Vagina (tissue), 2 donors: ENCODE results near the gene KCNK16. TPM values are rescaled to one million over a fixed set of nuclear protein-coding genes. Genes with fewer than 3 reads are reported as not detected.
A peak's percentile ranks its signal among the peaks of the same experiment; 100 is the strongest.

Source experiments
- DNase-seq, 2 donors: peaks; one replicate each; pipeline ENCODE4 v3.0.0-alpha.2; 2017; ENCODE audit errors: extremely low spot score in 2 of 2
- H3K27ac ChIP-seq: fragments of 200-600 bp; sonication (generic); one replicate; pipeline ENCODE4 v1.5.1; 2019
- H3K27me3 ChIP-seq: fragments of 200-600 bp; sonication (generic); one replicate; pipeline ENCODE4 v1.5.1; 2019
- H3K36me3 ChIP-seq, 2 donors: fragments of 200-600 bp; sonication (generic); one replicate each; pipeline ENCODE4 v1.5.1; 2017 to 2019
- H3K4me1 ChIP-seq: fragments of 200-600 bp; sonication (generic); one replicate; pipeline ENCODE4 v1.5.1; 2019
- H3K4me3 ChIP-seq, 2 donors: fragments of 200-600 bp; sonication (generic); 1 replicate in 1 of 2; 2 replicates in 1 of 2; pipeline ENCODE4 v1.5.1; 2016 to 2019
- H3K9me3 ChIP-seq: fragments of 200-600 bp; sonication (generic); one replicate; pipeline ENCODE4 v1.5.1; 2019
- POLR2A ChIP-seq, 2 donors: fragments of 450-650 bp; IDR thresholded peaks; one replicate each; pipeline ENCODE4 v1.6.1; 2017; ENCODE audit warnings: antibody characterized with exemption in 2 of 2, mild to moderate bottlenecking in 2 of 2, moderate library complexity in 2 of 2
- POLR2AphosphoS5 ChIP-seq, 2 donors: sonication (generic); formaldehyde crosslinking; IDR thresholded peaks; one replicate each; pipeline ENCODE4 v1.9.0; 2017; ENCODE audit warnings: antibody characterized with exemption in 2 of 2, mild to moderate bottlenecking in 2 of 2, low read depth in 1 of 2; ENCODE audit not compliant: insufficient read depth in 1 of 2
- intact Hi-C: fragments of 100-400 bp; cut with DNase I; formaldehyde crosslinking; loops from one replicate; pipeline ENCODE4 v1.15.1; 2023
- total RNA-seq: library from RNA; depleted of rRNA; stranded (reverse); fragments of >200 nt; gene quantifications from one replicate; pipeline ENCODE4 v1.2.3, GENCODE V29; 2016
- TF ChIP-seq, protein P1 (sequence below), 3 experiments: fragments of 450-650 bp in 2 of 3; fragments of 200-600 bp in 1 of 3; sonication (generic) in 1 of 3; IDR thresholded peaks; one replicate each; pipeline ENCODE4 v1.5.1; 2017 to 2019; ENCODE audit warnings: antibody characterized with exemption in 3 of 3, mild to moderate bottlenecking in 2 of 3, moderate library complexity in 2 of 3

KCNK16 gene
- total RNA-seq, 1 donor from 2014 or later = not detected

DNA sequence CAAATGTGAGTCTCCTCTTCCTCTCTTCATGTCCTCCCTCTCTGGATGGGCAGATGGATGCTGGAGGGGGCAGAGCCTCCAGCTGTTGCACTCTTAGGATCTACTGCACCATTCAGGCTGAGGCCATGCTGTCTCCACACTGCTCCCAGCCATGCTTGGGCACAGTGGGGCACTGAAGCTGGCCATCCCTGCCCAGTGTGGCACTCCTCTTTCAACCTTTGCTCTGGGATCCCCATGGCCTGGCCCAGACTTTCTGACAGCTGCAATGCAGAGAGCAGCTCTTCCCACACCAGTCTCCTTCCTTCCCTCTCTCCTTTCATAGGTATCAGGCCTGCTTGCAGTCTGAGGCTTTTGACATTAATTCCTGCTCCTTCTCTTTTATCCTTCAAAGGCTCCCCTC is 17.6 kb downstream of the KCNK16 start:
- Histone ChIP-seq H3K4me1 (no peaks in the 10 kb centered on the region), H3K27ac (no peak overlapping the region), H3K4me3 (no peak overlapping the region), H3K9me3 (no peaks in the 10 kb centered on the region), H3K36me3 (no peaks in the 10 kb centered on the region), H3K27me3 (no peaks in the 10 kb centered on the region)
- intact Hi-C loops = loop anchor here (5.0 kb wide), 1 partner anchor 138 kb away; no protein-coding TSS in a partner anchor
- TF ChIP-seq POLR2A (IDR thresholded peaks at IDR 0.05) (no peak), POLR2AphosphoS5 (IDR thresholded peaks at IDR 0.05; ENCODE audit: insufficient read depth in 1 of 2, low read depth in 1 of 2) (no peak)
- TF ChIP-seq, protein P1, sequence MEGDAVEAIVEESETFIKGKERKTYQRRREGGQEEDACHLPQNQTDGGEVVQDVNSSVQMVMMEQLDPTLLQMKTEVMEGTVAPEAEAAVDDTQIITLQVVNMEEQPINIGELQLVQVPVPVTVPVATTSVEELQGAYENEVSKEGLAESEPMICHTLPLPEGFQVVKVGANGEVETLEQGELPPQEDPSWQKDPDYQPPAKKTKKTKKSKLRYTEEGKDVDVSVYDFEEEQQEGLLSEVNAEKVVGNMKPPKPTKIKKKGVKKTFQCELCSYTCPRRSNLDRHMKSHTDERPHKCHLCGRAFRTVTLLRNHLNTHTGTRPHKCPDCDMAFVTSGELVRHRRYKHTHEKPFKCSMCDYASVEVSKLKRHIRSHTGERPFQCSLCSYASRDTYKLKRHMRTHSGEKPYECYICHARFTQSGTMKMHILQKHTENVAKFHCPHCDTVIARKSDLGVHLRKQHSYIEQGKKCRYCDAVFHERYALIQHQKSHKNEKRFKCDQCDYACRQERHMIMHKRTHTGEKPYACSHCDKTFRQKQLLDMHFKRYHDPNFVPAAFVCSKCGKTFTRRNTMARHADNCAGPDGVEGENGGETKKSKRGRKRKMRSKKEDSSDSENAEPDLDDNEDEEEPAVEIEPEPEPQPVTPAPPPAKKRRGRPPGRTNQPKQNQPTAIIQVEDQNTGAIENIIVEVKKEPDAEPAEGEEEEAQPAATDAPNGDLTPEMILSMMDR (IDR thresholded peaks at IDR 0.05) = no peak
- DNase-seq = no peak

DNA sequence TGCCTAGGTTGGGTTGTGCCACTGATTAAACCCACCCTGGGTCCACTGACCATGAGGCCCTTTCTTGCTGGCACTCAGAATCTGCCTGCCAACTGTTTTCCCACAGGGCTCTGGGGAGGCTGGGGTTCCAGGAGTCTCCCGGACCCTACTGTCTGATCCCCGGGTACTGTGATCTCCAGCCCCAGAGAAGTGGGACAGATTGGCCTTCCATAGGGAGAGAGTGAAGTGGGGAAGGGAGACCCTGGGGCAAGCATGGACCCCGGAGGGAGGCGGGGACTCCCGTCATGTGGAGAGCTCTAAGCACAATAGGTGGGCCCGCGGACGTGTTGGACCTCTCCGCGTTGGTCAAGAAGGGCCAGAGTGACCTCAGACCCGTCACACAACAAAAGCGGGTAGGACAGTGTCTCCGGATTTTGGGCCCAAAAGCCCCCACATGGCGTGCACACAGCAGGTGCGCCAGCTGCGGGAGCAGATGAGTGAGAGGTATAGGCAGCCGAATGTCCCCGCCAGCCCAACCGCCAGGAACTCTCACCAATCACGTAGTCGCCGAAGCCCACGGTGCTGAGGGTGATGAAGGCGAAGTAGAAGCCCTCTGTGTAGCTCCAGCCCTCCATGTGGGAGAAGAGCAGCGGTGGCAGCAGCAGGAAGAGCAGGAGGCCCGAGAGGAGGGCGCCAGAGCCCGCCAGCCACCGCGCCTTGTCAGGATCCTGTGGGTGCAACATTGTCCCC is 18.9 kb downstream of the KCNK16 start:
- TF ChIP-seq POLR2AphosphoS5 (IDR thresholded peaks at IDR 0.05; ENCODE audit: insufficient read depth in 1 of 2, low read depth in 1 of 2) (no peak), POLR2A (IDR thresholded peaks at IDR 0.05) (no peak)
- TF ChIP-seq, protein P1 (IDR thresholded peaks at IDR 0.05) = no peak
- Histone ChIP-seq H3K27ac (no peak overlapping the region), H3K27me3 (no peaks in the 10 kb centered on the region), H3K4me3 (no peak overlapping the region), H3K4me1 (no peaks in the 10 kb centered on the region), H3K36me3 (no peaks in the 10 kb centered on the region), H3K9me3 (no peaks in the 10 kb centered on the region)
- intact Hi-C loops = loop anchor here (5.0 kb wide), 1 partner anchor 136 kb away; no protein-coding TSS in a partner anchor
- DNase-seq = no peak

DNA sequence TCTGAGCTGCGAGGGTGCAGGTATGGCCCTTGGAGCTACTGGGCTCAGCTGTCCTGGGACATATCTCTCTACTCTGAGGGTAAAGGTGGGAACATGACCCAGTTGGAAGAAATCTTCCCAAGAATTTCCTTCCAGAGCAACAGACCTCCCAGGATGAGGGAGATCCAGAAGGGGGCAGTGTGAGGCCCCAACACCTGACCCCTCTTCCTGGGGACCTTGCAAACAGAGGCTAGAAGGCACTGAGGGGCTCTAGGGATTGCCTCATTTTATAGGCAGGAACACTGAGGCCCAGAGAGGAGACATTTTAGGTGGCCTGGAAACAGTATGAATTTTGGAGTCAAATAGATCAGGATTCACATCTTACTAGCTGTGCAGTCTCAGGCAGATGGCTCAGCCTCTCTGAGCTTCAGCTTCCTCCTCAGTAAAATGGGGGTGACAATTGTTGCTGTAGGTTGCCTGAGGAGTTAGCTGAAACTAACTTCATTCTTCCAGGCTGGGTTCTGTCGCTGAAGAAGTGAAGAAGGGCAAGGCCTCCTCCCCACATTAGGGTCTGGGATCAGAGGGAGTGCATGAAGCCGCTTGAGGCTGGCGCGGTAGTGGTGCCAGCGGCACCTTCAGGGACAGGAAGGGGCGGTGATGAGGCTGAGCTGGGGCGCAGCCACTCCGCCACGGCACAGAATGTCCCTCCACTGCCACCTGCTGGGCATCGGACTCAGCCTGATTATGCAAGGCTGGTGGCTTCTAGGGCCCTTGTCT is 19.7 kb downstream of the KCNK16 start:
- no peaks in the 10 kb centered on the region for H3K4me1 ChIP-seq
- no peaks in the 10 kb centered on the region for H3K36me3 ChIP-seq
- H3K27ac ChIP-seq = no peak overlapping the region
- H3K9me3 ChIP-seq = no peaks in the 10 kb centered on the region
- TF ChIP-seq POLR2A (IDR thresholded peaks at IDR 0.05) (no peak), POLR2AphosphoS5 (IDR thresholded peaks at IDR 0.05; ENCODE audit: insufficient read depth in 1 of 2, low read depth in 1 of 2) (no peak)
- TF ChIP-seq, protein P1 (IDR thresholded peaks at IDR 0.05) = peak; percentile 70 to 92 (median 85)
- no peak for DNase-seq
- no peaks in the 10 kb centered on the region for H3K27me3 ChIP-seq
- intact Hi-C loops = loop anchor here (5.0 kb wide), 1 partner anchor 136 kb away; no protein-coding TSS in a partner anchor
- no peak overlapping the region for H3K4me3 ChIP-seq

DNA sequence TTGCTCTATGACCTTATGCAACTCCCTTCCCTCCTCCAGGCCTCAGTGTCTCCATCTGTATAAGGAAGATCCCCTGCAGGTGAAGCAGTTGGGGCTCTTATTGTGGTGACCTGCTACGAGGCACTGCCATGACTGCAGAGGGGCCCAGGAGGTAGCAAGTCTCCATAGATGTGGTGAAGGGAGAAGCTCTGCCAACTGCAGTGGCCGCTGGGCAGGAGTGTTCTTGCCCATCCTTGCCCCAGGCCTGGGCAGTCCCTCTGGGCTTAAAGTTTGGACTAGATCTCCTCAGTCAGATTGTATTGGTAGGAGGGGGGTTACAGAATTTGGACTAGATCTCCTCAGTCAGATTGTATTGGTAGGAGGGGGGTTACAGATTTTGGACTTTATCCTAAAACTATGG is 20.5 kb downstream of the KCNK16 start:
- Histone ChIP-seq H3K9me3 (no peaks in the 10 kb centered on the region), H3K36me3 (no peaks in the 10 kb centered on the region), H3K27ac (no peak overlapping the region), H3K27me3 (no peaks in the 10 kb centered on the region), H3K4me3 (no peak overlapping the region), H3K4me1 (peaks cover 2% of the 10 kb centered on the region)
- no peak for DNase-seq
- no peak for TF ChIP-seq POLR2AphosphoS5 (IDR thresholded peaks at IDR 0.05; ENCODE audit: insufficient read depth in 1 of 2, low read depth in 1 of 2)
- TF ChIP-seq, protein P1 (IDR thresholded peaks at IDR 0.05) = no peak
- no peak for TF ChIP-seq POLR2A (IDR thresholded peaks at IDR 0.05)
- intact Hi-C loops = loop anchor here (5.0 kb wide), 1 partner anchor 135 kb away; no protein-coding TSS in a partner anchor
